ENCODE results near the gene P2RX6. TPM values are rescaled to one million over a fixed set of nuclear protein-coding genes. Genes with fewer than 3 reads are reported as not detected.

Gene P2RX6
- total and polyA plus RNA-seq, 2 of the 4 experiments (the other 2 are of a cell fraction): 0.90 to 1.6 TPM

DNA sequence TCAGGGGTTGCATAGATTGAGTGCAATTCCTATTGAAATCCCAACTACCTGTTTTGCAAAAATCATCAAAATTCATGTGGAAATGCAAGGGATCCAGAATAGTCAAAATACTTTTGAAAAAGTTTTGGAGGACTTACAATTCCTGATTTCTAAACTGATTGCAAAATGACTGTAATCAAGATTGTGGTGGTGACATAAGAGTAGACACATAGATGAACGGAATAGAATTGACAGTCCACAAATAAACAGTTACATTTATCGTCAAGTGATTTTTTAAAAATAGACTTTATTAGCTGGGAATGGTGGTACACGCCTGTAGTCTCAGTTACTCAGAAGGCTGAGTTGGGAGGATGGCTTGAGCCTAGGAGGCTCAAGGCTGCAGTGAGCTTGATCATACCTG is 20.0 kb downstream of the P2RX6 start:
- no TSS peak for BruUV-seq (replicated peaks)
- no peak overlapping the region for H2AK5ac ChIP-seq (ENCODE audit: low read depth, low read length)
- H3K36me3 ChIP-seq (ENCODE audit: control insufficient read depth, insufficient read depth, low read length): no peaks in the 10 kb centered on the region
- no peak overlapping the region for H4K8ac ChIP-seq (ENCODE audit: low read depth in 2 of 2, low read length in 2 of 2)
- no peak overlapping the region for H2BK120ac ChIP-seq (ENCODE audit: low read depth, low read length)
- H4K5ac ChIP-seq (ENCODE audit: low read depth, low read length): no peak overlapping the region
- H3K9ac ChIP-seq (ENCODE audit: low read depth, low read length): no peak overlapping the region
- H3K4ac ChIP-seq (ENCODE audit: low read depth, low read length): no peak overlapping the region
- peaks cover 30% of the 10 kb centered on the region for H3K27me3 ChIP-seq (ENCODE audit: control insufficient read depth, insufficient read depth, low read length)
- H4K20me1 ChIP-seq (ENCODE audit: insufficient read depth, low read length): no peaks in the 10 kb centered on the region
- no peak for ATAC-seq (ENCODE audit: low read depth)
- DNase-seq: no peak
- H2AK9ac ChIP-seq (replicated peaks; ENCODE audit: low read depth, low read length, poor library complexity): no peak overlapping the region
- no peak overlapping the region for H2BK20ac ChIP-seq (ENCODE audit: low read depth, low read length)
- no peaks in the 10 kb centered on the region for H3K9me1 ChIP-seq (ENCODE audit: insufficient read depth, low read length)
- no peak overlapping the region for H4K91ac ChIP-seq (ENCODE audit: insufficient read depth, low read depth, low read length)
- H3K23ac ChIP-seq (ENCODE audit: low read depth, low read length): no peak overlapping the region
- H3K4me1 ChIP-seq (ENCODE audit: control insufficient read depth, insufficient read depth, low read length): peaks cover 5% of the 10 kb centered on the region; the same call in 1 of the 2 replicates
- H3K18ac ChIP-seq (ENCODE audit: low read depth, low read length): no peak overlapping the region
- no peak overlapping the region for H3K4me3 ChIP-seq (ENCODE audit: insufficient read depth, low read depth, low read length)
- H3K4me2 ChIP-seq (ENCODE audit: low read depth, low read length): no peak overlapping the region
- no peak overlapping the region for H3K27ac ChIP-seq (ENCODE audit: insufficient read depth, low read length)
- no peak for TF ChIP-seq RAD21 (IDR thresholded peaks at IDR 0.05; ENCODE audit: low read length)
- TF ChIP-seq CTCF (conservative IDR thresholded peaks at IDR 0.05; ENCODE audit: low read depth, low read length): no peak
- TF ChIP-seq, protein P1, sequence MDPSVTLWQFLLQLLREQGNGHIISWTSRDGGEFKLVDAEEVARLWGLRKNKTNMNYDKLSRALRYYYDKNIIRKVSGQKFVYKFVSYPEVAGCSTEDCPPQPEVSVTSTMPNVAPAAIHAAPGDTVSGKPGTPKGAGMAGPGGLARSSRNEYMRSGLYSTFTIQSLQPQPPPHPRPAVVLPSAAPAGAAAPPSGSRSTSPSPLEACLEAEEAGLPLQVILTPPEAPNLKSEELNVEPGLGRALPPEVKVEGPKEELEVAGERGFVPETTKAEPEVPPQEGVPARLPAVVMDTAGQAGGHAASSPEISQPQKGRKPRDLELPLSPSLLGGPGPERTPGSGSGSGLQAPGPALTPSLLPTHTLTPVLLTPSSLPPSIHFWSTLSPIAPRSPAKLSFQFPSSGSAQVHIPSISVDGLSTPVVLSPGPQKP (IDR thresholded peaks at IDR 0.05; ENCODE audit: borderline replicate concordance, low read depth, low read length): no peak
- TF ChIP-seq MAFK (IDR thresholded peaks at IDR 0.05; ENCODE audit: low read depth, low read length): no peak
- no peak for TF ChIP-seq USF2 (IDR thresholded peaks at IDR 0.05; ENCODE audit: low read depth, low read length)
- TF ChIP-seq BHLHE40 (IDR thresholded peaks at IDR 0.05; ENCODE audit: low read depth, low read length): no peak
- TF ChIP-seq POLR2A (IDR thresholded peaks at IDR 0.05; ENCODE audit: low read depth, low read length): no peak
- no peak for TF ChIP-seq NFE2L2 (IDR thresholded peaks at IDR 0.05; ENCODE audit: low read depth, low read length)
- no peak for TF ChIP-seq FOS (IDR thresholded peaks at IDR 0.05; ENCODE audit: low read depth, low read length)
- no peak overlapping the region for H3K56ac ChIP-seq (ENCODE audit: extremely low read depth, insufficient read depth, low read length)
- no peak overlapping the region for H3K14ac ChIP-seq (replicated peaks; ENCODE audit: low read depth, low read length)
- WGBS, 2 experiments (ENCODE audit: extremely low coverage in 2 of 2, insufficient read length in 1 of 2): no CpG with 5 or more reads among the region's 3 CpGs
- POLR2A ChIA-PET (ENCODE audit: unreplicated experiment): no interaction called here
- in situ Hi-C loops (cut with MboI; ENCODE audit: low sequenced_read_pairs) (no loop called here), dilution Hi-C loops (cut with HindIII; ENCODE audit: low sequenced_read_pairs, unreplicated experiment) (no loop called here), intact Hi-C loops (cut with micrococcal nuclease) (no loop called here)
- CTCF ChIA-PET: no interaction called here
- H2BK15ac ChIP-seq (ENCODE audit: low read depth, low read length): no peak overlapping the region
- H3K79me1 ChIP-seq (ENCODE audit: low read depth in 1 of 2, low read length in 2 of 2): no peaks in the 10 kb centered on the region
- H3K9me3 ChIP-seq (ENCODE audit: control insufficient read depth, insufficient read depth, low read length): no peaks in the 10 kb centered on the region
- H2BK5ac ChIP-seq (ENCODE audit: low read depth, low read length, poor library complexity, severe bottlenecking): no peak overlapping the region
- no peak overlapping the region for H2AFZ ChIP-seq (replicated peaks; ENCODE audit: low read length, poor library complexity)
